Fibroblast of the aortic adventitia (primary cell): ENCODE results near the gene LAMA2. TPM values are rescaled to one million over a fixed set of nuclear protein-coding genes. Genes with fewer than 3 reads are reported as not detected.

Experiments used
- DNase-seq: peaks from one replicate; pipeline ENCODE4 v3.0.0-alpha.2; 2010; ENCODE audit warnings: low read depth
- H3K4me3 ChIP-seq: 2 replicates; pipeline ENCODE4 v1.5.1; 2011; ENCODE audit warnings: low read depth, mild to moderate bottlenecking, control low read depth, low read length, moderate library complexity
- total RNA-seq: library from RNA; depleted of rRNA; stranded (reverse); fragments of >200 nt; gene quantifications from 2 replicates; pipeline ENCODE4 v1.2.3, GENCODE V29; 2012; ENCODE audit warnings: low replicate concordance
- TF ChIP-seq, protein P1 (sequence below): IDR thresholded peaks from 2 replicates; pipeline ENCODE4 v1.5.1; 2011; ENCODE audit warnings: mild to moderate bottlenecking, low read length, control low read depth, inconsistent platforms; ENCODE audit not compliant: insufficient read depth

The LAMA2 gene
- total RNA-seq, 1 donor: 99.1 TPM

DNA sequence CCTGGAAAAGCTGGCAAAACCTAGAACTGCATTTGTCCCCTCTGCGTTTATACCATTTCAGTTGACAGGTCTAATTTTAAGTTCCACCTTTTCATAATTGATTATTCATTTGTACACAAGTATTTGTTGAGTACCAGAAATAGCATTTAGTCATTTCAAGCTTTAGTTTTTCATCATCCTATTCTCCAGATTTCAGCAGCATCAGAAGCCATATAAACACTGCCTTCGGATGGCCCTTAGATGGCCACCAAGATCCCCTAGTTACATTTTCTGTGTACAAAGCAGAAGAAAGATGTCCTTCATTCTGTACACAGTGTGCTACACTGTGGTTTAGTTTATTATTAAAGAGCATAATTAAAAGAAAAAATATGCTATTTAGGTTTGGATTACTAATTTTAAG, 131.4 kb downstream of the LAMA2 start:
- no peak for DNase-seq
- TF ChIP-seq, protein P1, sequence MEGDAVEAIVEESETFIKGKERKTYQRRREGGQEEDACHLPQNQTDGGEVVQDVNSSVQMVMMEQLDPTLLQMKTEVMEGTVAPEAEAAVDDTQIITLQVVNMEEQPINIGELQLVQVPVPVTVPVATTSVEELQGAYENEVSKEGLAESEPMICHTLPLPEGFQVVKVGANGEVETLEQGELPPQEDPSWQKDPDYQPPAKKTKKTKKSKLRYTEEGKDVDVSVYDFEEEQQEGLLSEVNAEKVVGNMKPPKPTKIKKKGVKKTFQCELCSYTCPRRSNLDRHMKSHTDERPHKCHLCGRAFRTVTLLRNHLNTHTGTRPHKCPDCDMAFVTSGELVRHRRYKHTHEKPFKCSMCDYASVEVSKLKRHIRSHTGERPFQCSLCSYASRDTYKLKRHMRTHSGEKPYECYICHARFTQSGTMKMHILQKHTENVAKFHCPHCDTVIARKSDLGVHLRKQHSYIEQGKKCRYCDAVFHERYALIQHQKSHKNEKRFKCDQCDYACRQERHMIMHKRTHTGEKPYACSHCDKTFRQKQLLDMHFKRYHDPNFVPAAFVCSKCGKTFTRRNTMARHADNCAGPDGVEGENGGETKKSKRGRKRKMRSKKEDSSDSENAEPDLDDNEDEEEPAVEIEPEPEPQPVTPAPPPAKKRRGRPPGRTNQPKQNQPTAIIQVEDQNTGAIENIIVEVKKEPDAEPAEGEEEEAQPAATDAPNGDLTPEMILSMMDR: no peak
- H3K4me3 ChIP-seq: no peak overlapping the region

DNA sequence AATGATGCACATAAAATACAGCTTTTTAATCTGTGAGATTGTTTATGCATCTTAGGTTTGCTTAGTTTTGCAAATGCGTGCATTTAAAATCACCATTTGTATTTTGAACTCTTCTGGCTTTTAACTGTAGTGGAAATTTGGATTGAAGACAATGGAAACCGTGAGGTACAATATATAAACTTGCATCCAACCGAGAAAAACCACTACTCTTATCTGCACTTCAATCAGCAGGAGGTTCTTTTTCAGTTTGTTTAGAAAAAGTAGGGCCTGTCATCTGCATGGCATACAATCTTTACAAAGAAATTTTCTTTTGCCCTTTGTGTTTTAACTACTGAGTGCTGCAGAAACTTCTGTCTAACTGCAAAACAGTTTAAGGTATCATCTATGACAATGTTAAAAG, 132.8 kb downstream of the LAMA2 start:
- DNase-seq: no peak
- TF ChIP-seq, protein P1: no peak
- no peak overlapping the region for H3K4me3 ChIP-seq

DNA sequence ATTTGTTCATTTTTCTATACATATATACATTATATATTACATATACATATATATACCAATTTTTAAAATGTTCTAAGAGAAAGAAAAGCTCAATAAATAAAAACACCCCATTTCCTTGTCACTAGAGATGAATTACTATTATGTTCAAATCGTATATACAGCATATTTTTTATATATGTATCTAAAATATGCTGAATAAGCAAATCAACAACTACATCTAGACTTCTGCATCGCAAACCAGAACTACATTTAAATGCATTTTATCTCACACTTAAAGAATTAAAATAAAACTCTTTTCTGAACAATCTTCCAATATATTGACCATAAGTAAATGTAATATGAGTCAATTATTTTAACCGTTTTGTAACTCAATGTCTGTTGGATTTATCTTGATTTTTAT, 133.9 kb downstream of the LAMA2 start:
- DNase-seq: no peak
- TF ChIP-seq, protein P1: no peak
- H3K4me3 ChIP-seq: no peak overlapping the region

DNA sequence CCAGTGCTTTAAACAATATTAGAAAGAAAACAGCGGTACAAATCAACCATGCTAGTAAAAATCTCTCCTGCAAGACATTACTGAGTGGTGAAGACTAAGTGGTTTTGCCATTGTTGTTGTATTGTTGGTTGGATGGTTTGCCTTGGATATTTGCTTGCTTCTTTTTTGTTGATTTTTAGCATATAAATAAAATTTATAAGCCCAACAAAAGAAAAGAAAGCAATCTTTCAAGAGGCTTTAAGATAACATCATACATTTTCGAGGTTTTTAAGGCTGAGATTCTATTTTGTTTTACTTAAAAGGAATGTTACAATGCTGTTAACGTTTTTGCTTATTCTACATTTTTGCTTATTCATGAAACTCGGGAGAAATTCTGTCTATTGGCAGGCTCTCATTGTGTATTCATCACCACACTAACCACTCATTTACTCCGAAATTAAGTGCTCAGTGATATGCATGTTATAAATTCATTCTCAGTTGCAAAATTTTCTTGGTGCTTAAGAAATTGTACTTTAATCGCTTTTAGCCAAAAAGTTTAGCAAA, 139.1 kb downstream of the LAMA2 start:
- TF ChIP-seq, protein P1: no peak
- no peak for DNase-seq
- no peak overlapping the region for H3K4me3 ChIP-seq

DNA sequence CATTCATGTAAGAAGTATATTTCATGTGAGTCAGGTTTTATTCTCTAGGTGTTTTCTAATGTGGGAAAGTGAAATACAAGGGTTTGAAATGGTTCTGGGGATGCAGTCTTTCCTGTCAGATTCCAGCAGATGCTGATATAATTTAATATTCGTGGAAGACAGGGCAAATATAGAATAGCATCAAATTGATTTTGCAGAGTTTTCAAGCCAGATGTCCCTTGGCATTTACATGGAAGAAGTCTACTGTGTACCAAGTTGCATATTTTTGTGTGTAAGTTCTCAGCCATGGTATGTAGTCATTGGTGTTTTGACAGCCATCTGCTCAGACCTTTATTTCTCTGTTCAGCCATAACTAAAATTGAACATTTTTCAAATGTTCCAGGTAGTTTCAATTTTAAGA, 143.7 kb downstream of the LAMA2 start:
- TF ChIP-seq, protein P1: no peak
- no peak for DNase-seq
- H3K4me3 ChIP-seq: no peak overlapping the region

DNA sequence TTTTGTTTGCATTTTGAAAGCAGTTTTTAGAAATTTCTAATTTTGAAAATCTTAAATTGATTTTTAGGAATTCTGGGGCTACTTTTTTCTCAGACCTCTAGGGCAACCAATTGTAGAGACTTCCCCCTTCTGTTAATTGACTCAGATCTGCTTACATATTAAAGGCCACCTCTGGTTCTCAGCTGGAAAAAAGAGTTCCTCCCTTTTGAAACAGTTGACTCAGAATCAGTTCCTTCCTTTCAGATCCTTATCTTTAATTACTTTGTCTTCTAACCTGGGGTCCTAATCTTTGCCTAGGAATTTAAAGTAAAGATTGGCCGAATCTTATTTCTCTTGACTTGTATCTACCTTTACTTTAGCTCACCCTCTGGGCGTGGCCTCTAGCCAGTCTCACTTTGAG, 146.8 kb downstream of the LAMA2 start:
- no peak overlapping the region for H3K4me3 ChIP-seq
- TF ChIP-seq, protein P1: no peak
- DNase-seq: no peak

DNA sequence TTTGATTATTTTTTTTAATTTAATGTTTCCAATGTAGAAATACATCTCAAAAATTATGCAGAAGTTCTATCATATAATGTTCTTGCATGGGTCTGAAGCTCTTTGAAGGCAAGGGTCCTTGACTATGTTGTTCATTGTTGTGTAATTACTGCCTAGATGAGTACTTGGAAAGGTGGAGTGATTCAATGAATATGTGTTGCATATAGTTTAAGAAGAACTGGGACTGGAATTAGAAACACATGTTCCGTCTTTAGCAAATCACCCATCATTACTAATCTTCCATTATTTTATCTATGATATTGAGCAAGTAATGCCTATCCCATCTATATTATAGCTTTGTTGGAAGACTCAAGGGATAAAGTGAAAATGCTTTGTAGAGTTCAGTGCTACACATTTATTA, 147.3 kb downstream of the LAMA2 start:
- TF ChIP-seq, protein P1: no peak
- H3K4me3 ChIP-seq: no peak overlapping the region
- no peak for DNase-seq
